ENCODE measurements around the gene FLT1. TPM values are rescaled to one million over a fixed set of nuclear protein-coding genes. Genes with fewer than 3 reads are reported as not detected.

The FLT1 gene
- polyA plus RNA-seq, 1 donor (not counting 4 experiments of a cell fraction or from before 2014, with no cell fraction given), result 0.01 TPM

DNA sequence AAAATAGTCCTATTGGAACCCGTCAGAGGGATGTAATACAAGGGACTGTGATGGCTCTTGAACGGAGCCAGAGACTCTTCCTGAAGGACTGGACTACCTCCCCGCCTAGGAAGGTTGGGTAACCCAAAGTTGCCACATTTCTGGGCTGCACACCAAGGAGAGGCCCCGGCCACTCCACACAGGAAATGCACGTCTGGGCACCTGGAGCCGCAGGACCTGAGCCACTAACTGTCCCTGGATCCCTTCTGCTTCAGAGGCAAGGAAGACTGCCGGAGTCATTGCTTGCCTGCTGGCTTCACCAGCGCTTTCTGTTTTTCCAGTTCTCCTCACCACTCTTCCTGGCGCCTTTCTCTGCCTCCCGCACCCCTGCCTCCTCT, 1.2 kb upstream of the FLT1 start:
- no peaks in the 10 kb centered on the region for H3K79me2 ChIP-seq (ENCODE audit: control insufficient read depth, insufficient read depth, low read length)
- dilution Hi-C loops (cut with MboI; ENCODE audit: extremely low pct_ligation_motif_present, low sequenced_read_pairs), result no loop called here
- no peak overlapping the region for H2AFZ ChIP-seq (ENCODE audit: control insufficient read depth, low read length)
- H3K9me3 ChIP-seq (ENCODE audit: control insufficient read depth, low read depth, low read length), result no peaks in the 10 kb centered on the region
- DNase-seq (ENCODE audit: low read depth, low spot score) (no peak), FAIRE-seq (no peak)
- no peak overlapping the region for H3K4me3 ChIP-seq (ENCODE audit: control insufficient read depth in 2 of 3, extremely low read depth in 1 of 3, insufficient read depth in 2 of 3, low read depth in 1 of 3, low read length in 3 of 3)
- H3K9ac ChIP-seq (ENCODE audit: control insufficient read depth, extremely low read depth, insufficient read depth, low read length), result no peak overlapping the region
- no peak overlapping the region for H3K4me2 ChIP-seq (ENCODE audit: control insufficient read depth, extremely low read depth, insufficient read depth, low read depth, low read length)
- H3K27ac ChIP-seq (ENCODE audit: control insufficient read depth, insufficient read depth, low read length), result no peak overlapping the region
- peaks cover 56% of the 10 kb centered on the region for H3K27me3 ChIP-seq (ENCODE audit: control insufficient read depth, extremely low read depth, insufficient read depth, low read length)
- no peak for TF ChIP-seq EZH2 (IDR thresholded peaks at IDR 0.05; ENCODE audit: low read length)
- no peak for TF ChIP-seq CTCF (optimal IDR thresholded peaks at IDR 0.05 in 1 of 3, IDR thresholded peaks at IDR 0.05 in 1 of 3, conservative IDR thresholded peaks at IDR 0.05 in 1 of 3; ENCODE audit: extremely low read depth in 1 of 3, insufficient read depth in 2 of 3, low read length in 3 of 3)
- no peaks in the 10 kb centered on the region for H3K9me1 ChIP-seq (ENCODE audit: control insufficient read depth, extremely low read depth, insufficient read depth, low read length)
- no peaks in the 10 kb centered on the region for H4K20me1 ChIP-seq (ENCODE audit: control insufficient read depth, extremely low read depth, insufficient read depth, low read length)
- no peaks in the 10 kb centered on the region for H3K36me3 ChIP-seq (ENCODE audit: control insufficient read depth in 2 of 2, extremely low read depth in 1 of 2, insufficient read depth in 2 of 2, low read length in 2 of 2)
- H3K4me1 ChIP-seq (ENCODE audit: control insufficient read depth, extremely low read depth, insufficient read depth, low read length), result peaks cover 3% of the 10 kb centered on the region

GRCh38 chr13:28495538-28496187, 735 bp upstream of the FLT1 start:
- dilution Hi-C loops (cut with MboI; ENCODE audit: extremely low pct_ligation_motif_present, low sequenced_read_pairs), result no loop called here
- Histone ChIP-seq H3K9me3 (ENCODE audit: control insufficient read depth, low read depth, low read length) (no peaks in the 10 kb centered on the region), H3K4me2 (ENCODE audit: control insufficient read depth, extremely low read depth, insufficient read depth, low read depth, low read length) (peak overlapping the region; percentile 22), H3K79me2 (ENCODE audit: control insufficient read depth, insufficient read depth, low read length) (no peaks in the 10 kb centered on the region), H3K4me1 (ENCODE audit: control insufficient read depth, extremely low read depth, insufficient read depth, low read length) (peaks cover 3% of the 10 kb centered on the region), H2AFZ (ENCODE audit: control insufficient read depth, low read length) (no peak overlapping the region), H3K27me3 (ENCODE audit: control insufficient read depth, extremely low read depth, insufficient read depth, low read length) (peaks cover 59% of the 10 kb centered on the region), H3K27ac (ENCODE audit: control insufficient read depth, insufficient read depth, low read length) (no peak overlapping the region), H3K9me1 (ENCODE audit: control insufficient read depth, extremely low read depth, insufficient read depth, low read length) (no peaks in the 10 kb centered on the region), H3K36me3 (ENCODE audit: control insufficient read depth in 2 of 2, extremely low read depth in 1 of 2, insufficient read depth in 2 of 2, low read length in 2 of 2) (no peaks in the 10 kb centered on the region), H3K9ac (ENCODE audit: control insufficient read depth, extremely low read depth, insufficient read depth, low read length) (no peak overlapping the region), H3K4me3 (ENCODE audit: control insufficient read depth in 2 of 3, extremely low read depth in 1 of 3, insufficient read depth in 2 of 3, low read depth in 1 of 3, low read length in 3 of 3) (no peak overlapping the region), H4K20me1 (ENCODE audit: control insufficient read depth, extremely low read depth, insufficient read depth, low read length) (no peaks in the 10 kb centered on the region)
- TF ChIP-seq CTCF (optimal IDR thresholded peaks at IDR 0.05 in 1 of 3, IDR thresholded peaks at IDR 0.05 in 1 of 3, conservative IDR thresholded peaks at IDR 0.05 in 1 of 3; ENCODE audit: extremely low read depth in 1 of 3, insufficient read depth in 2 of 3, low read length in 3 of 3), result no peak
- TF ChIP-seq EZH2 (IDR thresholded peaks at IDR 0.05; ENCODE audit: low read length), result peak; percentile 88
- FAIRE-seq, result no peak
- DNase-seq (ENCODE audit: low read depth, low spot score), result no peak
